ENCODE data around the gene KCNE4.

Gene KCNE4

GRCh38 chr2:223051693-223052289 is at the start of gene KCNE4:
TSS of gene KCNE4 (plus strand) at chr2:223052190. CDS start at chr2:223052831, 641 bp downstream.
- no peak for DNase-seq (ENCODE audit: low read depth)

GRCh38 chr2:223003191-223003590 is 48.8 kb upstream of the KCNE4 start:
- DNase-seq (ENCODE audit: low read depth), result no peak

GRCh38 chr2:223005496-223005895 is 46.5 kb upstream of the KCNE4 start:
- no peak for DNase-seq (ENCODE audit: low read depth)

- DNase-seq (ENCODE audit: low read depth), result no peak
These were observed 44.5 kb upstream of the KCNE4 start for GRCh38 chr2:223007531-223007930.

- no peak for DNase-seq (ENCODE audit: low read depth)
These were observed 43.8 kb upstream of the KCNE4 start for GRCh38 chr2:223008162-223008561.

GRCh38 chr2:223008956-223009355 is 43.0 kb upstream of the KCNE4 start:
- no peak for DNase-seq (ENCODE audit: low read depth)

GRCh38 chr2:223010641-223011040 is 41.3 kb upstream of the KCNE4 start:
- DNase-seq (ENCODE audit: low read depth), result no peak

- no peak for DNase-seq (ENCODE audit: low read depth)
These were observed 39.7 kb upstream of the KCNE4 start for GRCh38 chr2:223012291-223012690.

- no peak for DNase-seq (ENCODE audit: low read depth)
These were observed 32.5 kb upstream of the KCNE4 start for GRCh38 chr2:223019390-223019930.

- no peak for DNase-seq (ENCODE audit: low read depth)
These were observed 31.8 kb upstream of the KCNE4 start for GRCh38 chr2:223019987-223020717.

GRCh38 chr2:223020971-223021675 is 30.9 kb upstream of the KCNE4 start:
- no peak for DNase-seq (ENCODE audit: low read depth)

- no peak for DNase-seq (ENCODE audit: low read depth)
These were observed 25.5 kb upstream of the KCNE4 start for GRCh38 chr2:223026357-223027110.

GRCh38 chr2:223027442-223027841 is 24.5 kb upstream of the KCNE4 start:
- no peak for DNase-seq (ENCODE audit: low read depth)

GRCh38 chr2:223029287-223029686 is 22.7 kb upstream of the KCNE4 start:
- no peak for DNase-seq (ENCODE audit: low read depth)

GRCh38 chr2:223032187-223033142 is 19.5 kb upstream of the KCNE4 start:
- no peak for DNase-seq (ENCODE audit: low read depth)

GRCh38 chr2:223034221-223034975 is 17.6 kb upstream of the KCNE4 start:
- no peak for DNase-seq (ENCODE audit: low read depth)

GRCh38 chr2:223036790-223037444 is 15.1 kb upstream of the KCNE4 start:
- DNase-seq (ENCODE audit: low read depth), result no peak

GRCh38 chr2:223037445-223037800 is 14.6 kb upstream of the KCNE4 start:
- DNase-seq (ENCODE audit: low read depth), result no peak

- DNase-seq (ENCODE audit: low read depth), result no peak
These were observed 12.4 kb upstream of the KCNE4 start for GRCh38 chr2:223039618-223040017.

GRCh38 chr2:223040527-223040926 is 11.5 kb upstream of the KCNE4 start:
- DNase-seq (ENCODE audit: low read depth), result no peak
